B cell (primary cell): ENCODE measurements around the gene EFNA5.

ENCODE experiments used
- CTCF ChIP-seq: fragments of 200-600 bp; IDR thresholded peaks from one replicate; pipeline ENCODE4 v1.8.0; 2022; ENCODE audit warnings: antibody characterized with exemption, mild to moderate bottlenecking
- EZH2 ChIP-seq: IDR thresholded peaks from 2 replicates; pipeline ENCODE4 v1.6.1; 2012; ENCODE audit warnings: borderline replicate concordance, low read depth, mild to moderate bottlenecking, moderate library complexity, low read length; ENCODE audit not compliant: insufficient read depth, poor library complexity, severe bottlenecking

- TF ChIP-seq EZH2 (no peak), CTCF (no peak)
These were observed 187.3 kb downstream of the EFNA5 start for GRCh38 chr5:107483231-107484024.
